Activated CD4-positive, CD25-positive, alpha-beta regulatory T cell treated with anti-CD3 and anti-CD28 coated beads, Interleukin-2, amount 50 U/mL, for 24 hours (primary cell): Measurements from ENCODE around the gene PGAP2.
"Not testable (repeated sequence)": the region's sequence is repeated elsewhere in the genome, so short reads cannot be mapped to it uniquely, and the experiment has no call there.

Source experiments
- ATAC-seq, 2 donors: fragments of 150-1000 bp; cut with Tn5 transposase; one replicate each; pipeline ENCODE4 v1.10.0; 2021; ENCODE audit warnings: mild to moderate bottlenecking in 1 of 2, moderate library complexity in 1 of 2

Gene PGAP2

GRCh38 chr11:3807909-3808860, at the start of gene PGAP2:
PGAP2 (plus strand) TSS chr11:3808560; CDS start chr11:3811260, 2,700 bp downstream.
- peak; percentile 71 to 76 for ATAC-seq

GRCh38 chr11:3764266-3764665, 44.1 kb upstream of the PGAP2 start:
- no peak for ATAC-seq

- ATAC-seq, result not testable (repeated sequence)
Measured at GRCh38 chr11:3766836-3767235, 41.5 kb upstream of the PGAP2 start.

GRCh38 chr11:3767536-3767935, 40.8 kb upstream of the PGAP2 start:
- no peak for ATAC-seq

GRCh38 chr11:3773180-3773579, 35.2 kb upstream of the PGAP2 start:
- no peak for ATAC-seq

GRCh38 chr11:3775736-3776406, 32.5 kb upstream of the PGAP2 start:
- no peak for ATAC-seq

- no peak for ATAC-seq
Measured at GRCh38 chr11:3781423-3781822, 26.9 kb upstream of the PGAP2 start.

- no peak for ATAC-seq
Measured at GRCh38 chr11:3782963-3783362, 25.4 kb upstream of the PGAP2 start.

GRCh38 chr11:3783611-3784010, 24.7 kb upstream of the PGAP2 start:
- no peak for ATAC-seq

- ATAC-seq, result no peak
Measured at GRCh38 chr11:3786781-3787428, 21.5 kb upstream of the PGAP2 start.

GRCh38 chr11:3794387-3794786, 14.0 kb upstream of the PGAP2 start:
- ATAC-seq, result not testable (repeated sequence)

GRCh38 chr11:3795131-3796001, 13.0 kb upstream of the PGAP2 start:
- no peak for ATAC-seq

- no peak for ATAC-seq
Measured at GRCh38 chr11:3796002-3796311, 12.4 kb upstream of the PGAP2 start.

- ATAC-seq, result no peak
Measured at GRCh38 chr11:3796346-3796745, 12.0 kb upstream of the PGAP2 start.

- peak; percentile 31 to 33 for ATAC-seq
Measured at GRCh38 chr11:3796801-3797328, 11.5 kb upstream of the PGAP2 start.

GRCh38 chr11:3797329-3798090, 10.8 kb upstream of the PGAP2 start, which contains the start of gene NUP98:
NUP98 (minus strand) TSS chr11:3797554; CDS start chr11:3782117, 15,437 bp downstream.
- peak; percentile 95 to 97 for ATAC-seq

GRCh38 chr11:3799143-3799542, 9.2 kb upstream of the PGAP2 start:
- no peak for ATAC-seq

- no peak for ATAC-seq
Measured at GRCh38 chr11:3799873-3800272, 8.5 kb upstream of the PGAP2 start.

- ATAC-seq, result no peak
Measured at GRCh38 chr11:3802011-3802790, 6.2 kb upstream of the PGAP2 start.

- no peak for ATAC-seq
Measured at GRCh38 chr11:3803726-3804495, 4.4 kb upstream of the PGAP2 start.
